Gastrocnemius medialis (tissue), 4 donors: Measurements from ENCODE around the gene SDF2.

Source experiments
- POLR2A ChIP-seq, 2 donors: fragments of 450-650 bp; IDR thresholded peaks; one replicate each; pipeline ENCODE4 v1.6.1; 2017; ENCODE audit warnings: antibody characterized with exemption in 2 of 2, mild to moderate bottlenecking in 2 of 2, moderate library complexity in 2 of 2
- TF ChIP-seq, protein P1 (sequence below), 5 experiments: fragments of 450-650 bp in 3 of 5; fragments of 200-600 bp in 2 of 5; sonication (generic) in 2 of 5; IDR thresholded peaks in 4 of 5; conservative IDR thresholded peaks in 1 of 5; 1 replicate in 4 of 5; 2 replicates in 1 of 5; pipeline ENCODE4 v1.5.1; 2016 to 2019; ENCODE audit warnings: antibody characterized with exemption in 5 of 5, mild to moderate bottlenecking in 3 of 5, moderate library complexity in 3 of 5

- TF ChIP-seq, protein P1, sequence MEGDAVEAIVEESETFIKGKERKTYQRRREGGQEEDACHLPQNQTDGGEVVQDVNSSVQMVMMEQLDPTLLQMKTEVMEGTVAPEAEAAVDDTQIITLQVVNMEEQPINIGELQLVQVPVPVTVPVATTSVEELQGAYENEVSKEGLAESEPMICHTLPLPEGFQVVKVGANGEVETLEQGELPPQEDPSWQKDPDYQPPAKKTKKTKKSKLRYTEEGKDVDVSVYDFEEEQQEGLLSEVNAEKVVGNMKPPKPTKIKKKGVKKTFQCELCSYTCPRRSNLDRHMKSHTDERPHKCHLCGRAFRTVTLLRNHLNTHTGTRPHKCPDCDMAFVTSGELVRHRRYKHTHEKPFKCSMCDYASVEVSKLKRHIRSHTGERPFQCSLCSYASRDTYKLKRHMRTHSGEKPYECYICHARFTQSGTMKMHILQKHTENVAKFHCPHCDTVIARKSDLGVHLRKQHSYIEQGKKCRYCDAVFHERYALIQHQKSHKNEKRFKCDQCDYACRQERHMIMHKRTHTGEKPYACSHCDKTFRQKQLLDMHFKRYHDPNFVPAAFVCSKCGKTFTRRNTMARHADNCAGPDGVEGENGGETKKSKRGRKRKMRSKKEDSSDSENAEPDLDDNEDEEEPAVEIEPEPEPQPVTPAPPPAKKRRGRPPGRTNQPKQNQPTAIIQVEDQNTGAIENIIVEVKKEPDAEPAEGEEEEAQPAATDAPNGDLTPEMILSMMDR (IDR thresholded peaks at IDR 0.05 in 4 of 5, conservative IDR thresholded peaks at IDR 0.05 in 1 of 5), result no peak
- no peak for TF ChIP-seq POLR2A (IDR thresholded peaks at IDR 0.05)
Observed at GRCh38 chr17:28610376-28610775, 51.3 kb downstream of the SDF2 start.
